HepG2 (cell line): ENCODE results near the gene GNRH2. TPM values are rescaled to one million over a fixed set of nuclear protein-coding genes. Genes with fewer than 3 reads are reported as not detected.

Experiments
- CCDC6 ChIP-seq: sonication (generic); formaldehyde crosslinking; IDR thresholded peaks from 2 replicates; pipeline ENCODE4 v1.8.1; 2022; ENCODE audit warnings: mild to moderate bottlenecking, missing genetic modification reagents, moderate library complexity
- DDIT3 ChIP-seq: sonication (generic); formaldehyde crosslinking; IDR thresholded peaks from 2 replicates; pipeline ENCODE4 v1.4.0; 2020; ENCODE audit warnings: mild to moderate bottlenecking, missing genetic modification reagents
- FOXO4 ChIP-seq: sonication (generic); formaldehyde crosslinking; conservative IDR thresholded peaks from 2 replicates; pipeline ENCODE4 v1.8.1; 2023; ENCODE audit warnings: missing genetic modification reagents
- HNF1B ChIP-seq: sonication (generic); formaldehyde crosslinking; IDR thresholded peaks from 2 replicates; pipeline ENCODE4 v1.5.1; 2020; ENCODE audit warnings: mild to moderate bottlenecking, moderate library complexity, missing genetic modification reagents
- KDM2A ChIP-seq: sonication (generic); formaldehyde crosslinking; IDR thresholded peaks from 2 replicates; pipeline ENCODE4 v1.4.0; 2020; ENCODE audit warnings: low read depth, missing genetic modification reagents, borderline replicate concordance
- KLF12 ChIP-seq: sonication (generic); formaldehyde crosslinking; IDR thresholded peaks from 2 replicates; pipeline ENCODE4 v1.4.0; 2020; ENCODE audit warnings: missing genetic modification reagents, borderline replicate concordance
- PAXIP1 ChIP-seq: sonication (generic); formaldehyde crosslinking; conservative IDR thresholded peaks from 2 replicates; pipeline ENCODE4 v1.4.0; 2020; ENCODE audit warnings: mild to moderate bottlenecking, missing genetic modification reagents, moderate library complexity
- PLRG1 ChIP-seq: fragments of 450-650 bp; conservative IDR thresholded peaks from 2 replicates; pipeline ENCODE4 v1.6.1; 2016
- RBM39 ChIP-seq: fragments of 200-400 bp; formaldehyde crosslinking; IDR thresholded peaks from one replicate; pipeline ENCODE4 v1.6.1; 2018; ENCODE audit warnings: antibody characterized with exemption, mild to moderate bottlenecking, low read depth, low read length; ENCODE audit not compliant: poor library complexity, severe bottlenecking
- RFX3 ChIP-seq: IDR thresholded peaks from 2 replicates; pipeline ENCODE4 v1.6.1; 2016; ENCODE audit warnings: missing biosample characterization, missing genetic modification reagents
- SSRP1 ChIP-seq: IDR thresholded peaks from 2 replicates; pipeline ENCODE4 v1.6.1; 2016; ENCODE audit warnings: control low read depth
- TRIM22 ChIP-seq: fragments of 450-650 bp; IDR thresholded peaks from 2 replicates; pipeline ENCODE4 v1.6.1; 2017
- ZBTB7A ChIP-seq: sonication (generic); formaldehyde crosslinking; IDR thresholded peaks from 2 replicates; pipeline ENCODE4 v1.8.0; 2022; ENCODE audit warnings: mild to moderate bottlenecking, missing genetic modification reagents
- ZFP91 ChIP-seq: sonication (generic); formaldehyde crosslinking; IDR thresholded peaks from 2 replicates; pipeline ENCODE4 v1.9.0; 2022; ENCODE audit warnings: missing genetic modification reagents, mild to moderate bottlenecking, borderline replicate concordance
- ZNF235 ChIP-seq: sonication (generic); formaldehyde crosslinking; IDR thresholded peaks from 2 replicates; pipeline ENCODE4 v1.8.1; 2023; ENCODE audit warnings: mild to moderate bottlenecking, missing genetic modification reagents, borderline replicate concordance
- ZNF446 ChIP-seq: sonication (generic); formaldehyde crosslinking; IDR thresholded peaks from 2 replicates; pipeline ENCODE4 v1.5.0; 2020; ENCODE audit warnings: mild to moderate bottlenecking, missing genetic modification reagents
- ZNF510 ChIP-seq: sonication (generic); formaldehyde crosslinking; IDR thresholded peaks from 2 replicates; pipeline ENCODE4 v1.4.0; 2020; ENCODE audit warnings: low read depth, mild to moderate bottlenecking, missing genetic modification reagents
- ZNF543 ChIP-seq: sonication (generic); formaldehyde crosslinking; IDR thresholded peaks from 2 replicates; pipeline ENCODE4 v1.4.0; 2020; ENCODE audit warnings: mild to moderate bottlenecking, missing genetic modification reagents
- polyA plus RNA-seq, 8 experiments: library from polyadenylated mRNA; depleted of rRNA in 3 of 8; stranded (reverse) in 7 of 8; unstranded in 1 of 8; fragments of >200 nt; fragmentation: Illumina TruSeq in 4 of 8; extraction: Trizol in 4 of 8; gene quantifications; 2 replicates each; pipeline versions ENCODE4 v1.2.1 to v1.2.3, GENCODE V29; 2011 to 2016; ENCODE audit warnings: low read depth in 4 of 8, missing spikeins in 1 of 8, mixed read lengths in 1 of 8; ENCODE audit not compliant: insufficient read depth in 1 of 8
- total RNA-seq, 5 experiments: library from RNA; depleted of rRNA; stranded (reverse); fragments of >200 nt; fragmentation: Illumina TruSeq; extraction: Trizol; gene quantifications; 2 replicates each; pipeline ENCODE4 v1.2.3, GENCODE V29; 2016; ENCODE audit warnings: low read depth in 1 of 5

Gene GNRH2
- total and polyA plus RNA-seq, 2 of the 13 experiments (the other 11 are each of a cell fraction or from before 2014, with no cell fraction given), result 0.28 TPM; not detected in 1

GRCh38 chr20:3082955-3083952, 39.8 kb downstream of the GNRH2 start (continued):
- no peak for TF ChIP-seq RBM39
- no peak for TF ChIP-seq KLF12 (CRISPR knock-in tag)
- TF ChIP-seq PLRG1, result no peak
- TF ChIP-seq ZNF510 (CRISPR knock-in tag), result no peak
- TF ChIP-seq KDM2A, result no peak
- no peak for TF ChIP-seq TRIM22
- TF ChIP-seq ZNF543, result no peak
- TF ChIP-seq ZNF446 (CRISPR knock-in tag), result no peak
- TF ChIP-seq SSRP1 (CRISPR knock-in tag), result no peak
- no peak for TF ChIP-seq ZNF235 (CRISPR knock-in tag)
- TF ChIP-seq RFX3 (CRISPR knock-in tag), result no peak
- TF ChIP-seq CCDC6, result no peak
- 0 out of 2 replicates have a peak, but pooled peaks have one; percentile 33 for TF ChIP-seq ZFP91 (CRISPR knock-in tag)
- TF ChIP-seq ZBTB7A (CRISPR knock-in tag), result 0 out of 2 replicates have a peak, but pooled peaks have one; percentile 2
- no peak for TF ChIP-seq FOXO4 (CRISPR knock-in tag)
- no peak for TF ChIP-seq DDIT3 (CRISPR knock-in tag)
- TF ChIP-seq HNF1B (CRISPR knock-in tag), result no peak; the same call in 1 of the 2 replicates
- TF ChIP-seq PAXIP1, result peak; percentile 46
